Smooth muscle cell (in vitro differentiated cells): Measurements from ENCODE around the gene MS4A14. TPM values are rescaled to one million over a fixed set of nuclear protein-coding genes. Genes with fewer than 3 reads are reported as not detected.

Source experiments
- DNase-seq: peaks from one replicate; lab custom pipeline; 2025; ENCODE audit not compliant: unreplicated experiment; lab: John Stamatoyannopoulos, UW
- H2AFZ ChIP-seq: fragments of 200-600 bp; sonication (generic); 2 replicates; pipeline ENCODE4 v1.6.0; 2016; ENCODE audit warnings: antibody characterized with exemption, low read depth, mild to moderate bottlenecking
- H3F3A ChIP-seq: fragments of 200-600 bp; sonication (generic); 2 replicates; pipeline ENCODE4 v1.6.0; 2017; ENCODE audit warnings: antibody characterized with exemption, low read depth
- H3K27ac ChIP-seq: fragments of 200-600 bp; sonication (generic); 2 replicates; pipeline ENCODE4 v1.5.1; 2016; ENCODE audit warnings: low read depth, mild to moderate bottlenecking
- H3K27me3 ChIP-seq: fragments of 200-600 bp; sonication (generic); 2 replicates; pipeline ENCODE4 v1.6.1; 2016; ENCODE audit warnings: low read depth, mild to moderate bottlenecking
- H3K36me3 ChIP-seq: fragments of 200-600 bp; sonication (generic); 2 replicates; pipeline ENCODE4 v1.5.1; 2016; ENCODE audit warnings: low read depth
- H3K4me1 ChIP-seq: fragments of 200-600 bp; sonication (generic); 2 replicates; pipeline ENCODE4 v1.5.1; 2016; ENCODE audit warnings: low read depth
- H3K4me2 ChIP-seq: fragments of 200-600 bp; sonication (generic); 2 replicates; pipeline ENCODE4 v1.6.0; 2016; ENCODE audit warnings: mild to moderate bottlenecking
- H3K4me3 ChIP-seq: fragments of 200-600 bp; sonication (generic); 2 replicates; pipeline ENCODE4 v1.5.1; 2016; ENCODE audit warnings: mild to moderate bottlenecking
- H3K79me2 ChIP-seq: fragments of 200-600 bp; sonication (generic); 2 replicates; pipeline ENCODE4 v1.6.0; 2016; ENCODE audit warnings: low read depth, mild to moderate bottlenecking
- H3K9ac ChIP-seq: fragments of 200-600 bp; sonication (generic); 2 replicates; pipeline ENCODE4 v1.6.0; 2016; ENCODE audit warnings: low read depth
- H3K9me3 ChIP-seq: fragments of 200-600 bp; sonication (generic); replicated peaks from 2 replicates; pipeline ENCODE4 v1.5.1; 2016; ENCODE audit warnings: low read depth
- H4K20me1 ChIP-seq: fragments of 200-600 bp; sonication (generic); 2 replicates; pipeline ENCODE4 v1.6.0; 2016; ENCODE audit warnings: low read depth
- WGBS: methylation state at CpG from one replicate; pipeline ENCODE4 v1.1.7; 2016; ENCODE audit warnings: low lambda C conversion rate; 5-methylcytosine and 5-hydroxymethylcytosine counted together
- polyA plus RNA-seq: library from polyadenylated mRNA; unstranded; fragments of >200 nt; fragmentation: Nextera tagmentation; extraction: Ambion mirVana; gene quantifications from 2 replicates; pipeline ENCODE4 v1.2.1, GENCODE V29; 2016
- total RNA-seq: library from RNA; depleted of rRNA; stranded (reverse); fragments of >200 nt; gene quantifications from 2 replicates; pipeline ENCODE4 v1.2.3, GENCODE V29; 2014
- TF ChIP-seq, protein P1 (sequence below): fragments of 200-600 bp; sonication (generic); IDR thresholded peaks from 2 replicates; pipeline ENCODE4 v1.5.1; 2017; ENCODE audit warnings: borderline replicate concordance, mild to moderate bottlenecking, antibody characterized with exemption; ENCODE audit not compliant: insufficient read depth, poor library complexity, severe bottlenecking

The MS4A14 gene
- total and polyA plus RNA-seq, 2 experiments from 2014 or later: not detected

DNA sequence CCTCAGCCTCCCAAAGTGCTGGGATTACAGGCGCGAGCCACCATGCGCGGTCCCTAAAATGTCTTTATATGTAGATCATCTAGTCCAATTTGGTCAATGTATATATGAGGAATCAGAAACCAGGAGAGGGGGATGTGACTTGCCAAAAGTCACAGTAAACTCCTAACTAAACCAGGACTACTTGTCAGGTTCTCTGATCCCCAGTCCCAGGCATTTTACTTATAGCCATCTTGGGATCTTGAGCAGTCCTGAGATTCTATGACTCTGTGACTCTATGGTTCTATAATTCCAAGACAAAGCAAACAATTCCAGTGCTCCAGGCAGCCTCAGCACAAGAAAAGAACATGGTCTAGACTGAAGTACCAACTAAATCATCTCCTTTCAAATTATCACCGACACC lies 33.0 kb downstream of the MS4A14 start, which contains the start of gene MS4A5:
TSS of gene MS4A5 (plus strand) at position 301 of the 400 bp plus-strand sequence. CDS start 103 bp downstream, outside the sequence.
- H3K27me3 ChIP-seq: no peaks in the 10 kb centered on the region
- no peaks in the 10 kb centered on the region for H3K36me3 ChIP-seq
- no peak within 1 kb of the TSS for H3K4me2 ChIP-seq
- DNase-seq: no peak
- H2AFZ ChIP-seq: no peak within 1 kb of the TSS
- H4K20me1 ChIP-seq: no peaks in the 10 kb centered on the region
- 94% methylated on average over 5 of the region's 5 CpGs for WGBS
- no peak within 1 kb of the TSS for H3K4me3 ChIP-seq
- H3F3A ChIP-seq: no peaks in the 10 kb centered on the region
- H3K79me2 ChIP-seq: no peaks in the 10 kb centered on the region
- TF ChIP-seq, protein P1, sequence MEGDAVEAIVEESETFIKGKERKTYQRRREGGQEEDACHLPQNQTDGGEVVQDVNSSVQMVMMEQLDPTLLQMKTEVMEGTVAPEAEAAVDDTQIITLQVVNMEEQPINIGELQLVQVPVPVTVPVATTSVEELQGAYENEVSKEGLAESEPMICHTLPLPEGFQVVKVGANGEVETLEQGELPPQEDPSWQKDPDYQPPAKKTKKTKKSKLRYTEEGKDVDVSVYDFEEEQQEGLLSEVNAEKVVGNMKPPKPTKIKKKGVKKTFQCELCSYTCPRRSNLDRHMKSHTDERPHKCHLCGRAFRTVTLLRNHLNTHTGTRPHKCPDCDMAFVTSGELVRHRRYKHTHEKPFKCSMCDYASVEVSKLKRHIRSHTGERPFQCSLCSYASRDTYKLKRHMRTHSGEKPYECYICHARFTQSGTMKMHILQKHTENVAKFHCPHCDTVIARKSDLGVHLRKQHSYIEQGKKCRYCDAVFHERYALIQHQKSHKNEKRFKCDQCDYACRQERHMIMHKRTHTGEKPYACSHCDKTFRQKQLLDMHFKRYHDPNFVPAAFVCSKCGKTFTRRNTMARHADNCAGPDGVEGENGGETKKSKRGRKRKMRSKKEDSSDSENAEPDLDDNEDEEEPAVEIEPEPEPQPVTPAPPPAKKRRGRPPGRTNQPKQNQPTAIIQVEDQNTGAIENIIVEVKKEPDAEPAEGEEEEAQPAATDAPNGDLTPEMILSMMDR: no peak
- no peak within 1 kb of the TSS for H3K9ac ChIP-seq
- H3K4me1 ChIP-seq: no peaks in the 10 kb centered on the region
- no peaks in the 10 kb centered on the region for H3K9me3 ChIP-seq
- no peak within 1 kb of the TSS for H3K27ac ChIP-seq

DNA sequence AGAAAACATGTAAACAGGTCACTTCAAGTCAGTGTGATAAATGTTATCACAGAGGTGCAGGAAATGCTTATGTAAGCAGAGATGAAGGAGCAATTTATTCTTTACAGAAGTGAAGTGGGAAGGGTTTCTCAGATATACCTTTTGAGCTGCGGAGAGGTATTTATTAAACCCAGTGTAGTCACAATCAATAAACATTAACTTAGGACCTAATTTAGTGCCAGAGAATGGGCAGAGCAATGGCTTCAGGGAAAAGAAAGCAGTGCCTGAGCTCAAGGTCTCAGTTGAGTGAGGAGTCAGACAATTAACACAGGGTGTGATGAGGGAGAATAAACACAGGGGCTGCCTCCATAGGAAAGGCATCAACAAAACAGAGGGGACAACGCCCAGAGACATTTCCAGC lies 35.0 kb downstream of the MS4A14 start:
- no peaks in the 10 kb centered on the region for H3F3A ChIP-seq
- no peaks in the 10 kb centered on the region for H3K4me1 ChIP-seq
- H3K4me2 ChIP-seq: no peak overlapping the region
- no peaks in the 10 kb centered on the region for H3K79me2 ChIP-seq
- no peaks in the 10 kb centered on the region for H3K27me3 ChIP-seq
- no peak overlapping the region for H3K4me3 ChIP-seq
- 72% methylated on average over 2 of the region's 2 CpGs for WGBS
- H3K9ac ChIP-seq: no peak overlapping the region
- no peak overlapping the region for H2AFZ ChIP-seq
- H3K9me3 ChIP-seq: no peaks in the 10 kb centered on the region
- no peaks in the 10 kb centered on the region for H4K20me1 ChIP-seq
- H3K27ac ChIP-seq: no peak overlapping the region
- no peak for DNase-seq
- TF ChIP-seq, protein P1: no peak
- H3K36me3 ChIP-seq: no peaks in the 10 kb centered on the region

DNA sequence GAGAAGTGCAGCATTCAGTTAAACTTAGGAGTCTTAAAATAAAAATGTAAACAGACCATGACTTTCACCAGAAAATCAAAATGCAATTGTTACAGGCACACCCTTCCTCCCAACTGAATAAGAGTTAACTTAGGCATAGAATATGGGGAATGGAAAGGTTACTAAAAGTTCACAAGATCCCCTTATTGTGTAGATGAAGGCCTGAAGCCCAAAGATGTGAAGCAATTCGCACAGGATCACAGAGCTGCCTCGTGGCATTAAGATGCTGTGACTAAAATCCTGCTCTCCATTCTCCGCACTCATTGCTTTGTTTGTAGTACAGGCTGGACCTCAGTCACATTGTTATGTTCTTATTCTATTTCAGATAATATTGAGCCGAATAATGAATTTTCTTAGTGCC lies 37.1 kb downstream of the MS4A14 start:
- TF ChIP-seq, protein P1: no peak
- Histone ChIP-seq H3K36me3 (no peaks in the 10 kb centered on the region), H3K27ac (no peak overlapping the region), H4K20me1 (no peaks in the 10 kb centered on the region), H3K9me3 (no peaks in the 10 kb centered on the region), H3K79me2 (no peaks in the 10 kb centered on the region), H3K4me3 (no peak overlapping the region), H3K9ac (no peak overlapping the region), H3F3A (no peaks in the 10 kb centered on the region), H3K4me1 (no peaks in the 10 kb centered on the region), H3K4me2 (no peak overlapping the region), H2AFZ (no peak overlapping the region), H3K27me3 (no peaks in the 10 kb centered on the region)
- DNase-seq: no peak
- WGBS: 74% methylated on average over 4 of the region's 4 CpGs

DNA sequence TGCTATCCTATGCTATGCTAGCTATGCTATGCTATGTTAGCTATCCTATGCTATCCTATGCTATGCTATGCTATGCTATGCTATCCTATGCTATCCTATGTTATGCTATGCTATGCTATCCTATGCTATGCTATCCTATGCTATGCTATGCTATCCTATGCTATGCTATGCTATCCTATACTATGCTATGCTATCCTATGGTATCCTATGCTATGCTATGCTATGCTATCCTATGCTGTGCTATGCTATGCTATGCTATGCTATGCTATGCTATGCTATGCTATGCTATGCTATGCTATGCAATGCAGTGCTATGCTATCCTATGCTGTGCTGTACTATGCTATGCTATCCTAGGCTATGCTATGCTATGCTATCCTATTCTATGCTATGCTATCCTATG lies 50.8 kb downstream of the MS4A14 start:
- Histone ChIP-seq H3K9ac (no peak overlapping the region), H3K4me3 (no peak overlapping the region), H3F3A (no peaks in the 10 kb centered on the region), H3K79me2 (no peaks in the 10 kb centered on the region), H3K4me2 (no peak overlapping the region), H3K4me1 (no peaks in the 10 kb centered on the region), H3K27me3 (no peaks in the 10 kb centered on the region), H3K36me3 (no peaks in the 10 kb centered on the region), H4K20me1 (no peaks in the 10 kb centered on the region), H2AFZ (no peak overlapping the region), H3K27ac (no peak overlapping the region), H3K9me3 (no peaks in the 10 kb centered on the region)
- TF ChIP-seq, protein P1: no peak
- DNase-seq: no peak
